Raji (cell line): ENCODE measurements around the gene DIP2C.

ENCODE experiments used
- POLR2A ChIP-seq: IDR thresholded peaks from 2 replicates; pipeline ENCODE4 v1.6.1; 2011; ENCODE audit warnings: low read depth, low read length, control low read depth; ENCODE audit not compliant: insufficient read depth

Gene DIP2C

DNA sequence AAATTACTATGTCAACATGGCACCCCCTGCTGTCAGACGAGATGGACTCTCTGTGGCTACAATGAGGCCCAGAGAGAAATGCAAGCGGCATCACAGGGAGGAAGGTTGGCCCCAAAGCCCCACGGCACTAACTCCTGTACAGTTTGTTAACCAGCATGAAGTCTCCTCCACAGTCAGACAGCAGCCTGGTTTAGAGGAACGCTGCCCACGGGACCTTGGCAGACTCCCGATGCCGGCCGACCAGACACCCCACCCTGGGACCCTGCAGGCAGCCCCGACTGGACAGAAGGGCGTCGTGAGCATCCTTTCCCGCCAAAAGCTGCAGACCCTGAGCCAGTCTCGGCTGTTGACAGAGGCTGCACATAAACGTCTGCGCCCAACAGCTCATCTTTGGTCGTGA is 158.8 kb downstream of the DIP2C start:
- TF ChIP-seq POLR2A, result no peak

DNA sequence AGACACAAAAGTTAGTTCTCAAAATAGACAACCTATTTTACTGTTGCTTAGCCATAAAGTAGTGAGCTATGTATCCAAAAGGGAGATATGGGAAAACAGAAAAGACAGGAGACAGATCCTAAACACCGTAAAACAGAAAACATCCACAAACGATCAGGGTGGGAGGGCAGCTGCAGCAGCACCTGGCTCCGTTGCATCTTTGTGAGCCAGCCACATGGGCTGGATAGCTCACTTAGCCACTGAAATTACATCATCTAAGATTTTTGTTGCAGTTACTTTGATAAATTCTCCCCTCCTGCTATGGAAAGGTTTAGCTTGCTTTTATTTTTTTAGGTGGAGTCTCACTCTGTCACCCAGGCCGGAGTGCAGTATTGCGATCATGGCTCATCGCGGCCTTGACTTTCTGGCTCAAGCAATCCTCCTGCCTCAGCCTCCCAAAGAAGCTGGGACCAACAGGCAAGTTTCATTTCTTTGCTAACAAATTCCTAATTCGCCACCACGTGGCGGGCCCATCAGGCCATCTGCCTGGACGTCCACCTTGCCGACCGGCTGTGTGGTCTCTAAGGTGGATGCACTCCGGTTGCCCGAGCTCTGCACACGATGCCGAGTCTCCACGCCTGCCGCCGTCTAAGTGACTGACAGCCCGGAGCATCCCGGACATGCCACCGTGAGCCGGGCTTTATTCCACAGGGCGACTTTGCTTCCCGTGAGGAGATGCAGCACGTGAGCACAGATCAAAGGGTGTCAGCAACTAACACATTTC is 159.8 kb downstream of the DIP2C start:
- no peak for TF ChIP-seq POLR2A

DNA sequence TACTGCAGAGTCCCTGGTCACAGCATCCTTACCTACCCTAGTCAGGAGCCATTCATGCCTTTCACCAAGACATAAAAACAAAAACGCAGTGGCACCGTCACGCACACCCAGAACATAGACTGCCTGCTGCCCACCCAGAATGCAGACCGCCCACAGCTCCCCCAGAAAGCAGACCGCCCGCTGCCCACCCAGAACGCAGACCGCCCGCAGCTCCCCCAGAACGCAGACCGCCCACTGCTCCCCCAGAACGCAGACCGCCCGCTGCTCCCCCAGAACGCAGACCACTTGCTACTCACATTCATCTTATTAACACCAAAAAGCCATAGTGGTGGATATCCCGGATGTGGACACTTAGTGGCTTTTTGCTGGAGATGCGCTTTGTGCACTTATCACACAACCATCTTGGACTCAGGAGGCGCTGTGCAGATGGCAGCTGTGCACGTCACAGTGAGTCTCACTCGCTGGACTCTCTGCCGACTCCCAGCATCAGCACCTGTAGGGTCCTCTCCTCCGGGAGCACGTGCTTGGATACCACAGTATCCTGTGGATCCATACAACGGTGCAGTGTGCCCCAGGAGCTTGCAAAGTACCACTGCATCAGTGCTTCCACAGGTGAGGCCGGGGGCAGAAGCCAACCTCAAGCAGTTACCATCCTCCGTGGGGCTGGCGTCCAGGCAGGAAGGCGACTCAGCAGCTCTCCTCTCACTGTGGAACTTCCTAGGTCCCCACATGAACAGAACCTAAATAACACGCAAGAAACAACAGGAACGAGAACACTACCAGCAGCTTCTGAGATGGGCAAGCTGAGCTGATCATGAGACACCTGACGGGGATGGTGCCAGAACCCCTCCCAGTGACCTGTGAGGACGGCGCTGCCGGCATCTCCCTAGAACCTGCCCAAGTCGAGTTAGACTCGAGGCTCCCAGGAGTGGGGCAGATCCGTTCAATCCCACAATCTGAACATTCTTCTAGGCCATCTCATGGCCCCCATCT is 161.0 kb downstream of the DIP2C start:
- no peak for TF ChIP-seq POLR2A

DNA sequence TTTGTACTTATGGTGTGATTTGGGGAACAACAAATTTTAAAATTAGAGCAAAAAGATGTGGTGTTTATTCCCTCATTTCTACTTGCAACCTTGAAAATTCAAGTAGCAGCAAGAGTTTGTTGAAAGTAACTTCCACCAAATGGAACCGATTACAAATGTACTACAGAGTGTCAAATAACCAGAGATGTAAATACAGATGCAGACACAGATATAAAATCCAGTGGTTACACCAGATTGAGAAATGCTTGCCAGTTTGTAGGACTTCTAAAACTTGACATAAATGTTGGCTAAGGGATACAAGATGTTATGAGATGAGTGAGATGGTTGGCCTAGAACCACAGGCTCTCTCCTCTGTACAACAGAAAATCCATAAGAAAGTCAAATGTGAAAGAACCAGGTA is 162.1 kb downstream of the DIP2C start:
- no peak for TF ChIP-seq POLR2A

DNA sequence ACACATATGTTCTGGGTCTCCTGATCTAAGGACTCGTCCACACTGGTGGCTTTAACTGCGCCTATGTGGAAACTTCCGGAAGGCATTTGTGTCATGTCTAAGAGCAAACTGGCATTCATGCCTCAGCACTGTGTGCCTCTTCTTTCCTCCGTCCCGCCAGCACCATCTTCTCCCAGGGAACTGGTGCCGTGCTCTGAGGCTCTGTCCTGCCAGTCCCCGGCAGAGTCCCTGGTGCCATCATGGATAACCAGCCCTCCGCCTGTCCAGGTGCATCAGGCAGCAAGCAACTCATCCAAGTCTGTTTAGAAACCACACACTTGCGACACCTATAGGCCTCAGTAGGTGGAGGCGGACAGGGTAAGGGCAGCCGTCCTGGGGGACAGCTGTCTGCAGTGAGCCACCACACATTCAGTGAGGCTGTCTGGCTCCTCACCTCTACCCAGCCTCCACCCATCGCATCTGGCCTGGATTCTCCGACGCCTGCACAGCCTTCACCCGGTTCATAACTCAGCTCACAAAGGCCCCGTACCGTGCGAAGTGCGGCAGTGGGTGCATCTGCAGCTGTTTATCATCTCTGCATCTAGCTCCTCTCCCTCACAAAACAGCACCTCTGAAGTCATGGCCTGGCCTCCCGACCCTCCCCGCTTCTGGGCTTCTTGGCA is 162.7 kb downstream of the DIP2C start:
- TF ChIP-seq POLR2A, result no peak

DNA sequence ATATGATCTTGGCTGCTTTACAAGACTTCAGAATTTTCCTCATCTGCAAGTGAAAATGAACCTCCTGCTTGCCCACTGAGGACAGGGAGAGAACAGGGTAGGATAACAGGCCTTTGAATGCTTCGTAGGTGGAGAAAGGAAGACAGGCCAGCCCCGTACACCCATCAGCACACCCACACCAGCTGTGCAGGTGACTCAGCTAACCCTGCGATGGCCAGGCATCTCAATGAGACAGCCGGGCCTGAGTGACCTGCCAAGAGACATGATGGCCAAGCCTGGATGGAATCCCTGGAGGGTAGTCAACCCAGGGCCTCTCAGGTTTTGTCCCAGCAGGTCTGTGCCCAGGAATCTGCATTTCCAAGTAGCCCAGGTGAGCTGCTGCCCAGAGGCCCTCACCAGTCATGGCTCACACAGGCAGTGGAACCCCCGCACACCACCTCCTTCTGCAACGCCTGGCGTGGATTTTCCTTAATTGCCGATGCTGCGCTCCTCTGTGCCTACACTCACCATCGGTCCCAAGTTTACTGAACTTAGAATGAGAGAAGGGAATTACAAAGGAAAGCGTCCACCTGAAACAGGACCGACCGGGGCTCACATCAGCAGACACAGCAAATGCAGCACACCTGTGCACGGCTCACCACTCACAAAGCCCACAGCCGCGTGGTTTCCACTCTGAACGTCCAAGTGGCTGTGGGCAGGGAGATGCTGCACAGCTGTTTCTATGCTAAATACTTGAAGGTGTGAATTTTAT is 163.7 kb downstream of the DIP2C start:
- no peak for TF ChIP-seq POLR2A

DNA sequence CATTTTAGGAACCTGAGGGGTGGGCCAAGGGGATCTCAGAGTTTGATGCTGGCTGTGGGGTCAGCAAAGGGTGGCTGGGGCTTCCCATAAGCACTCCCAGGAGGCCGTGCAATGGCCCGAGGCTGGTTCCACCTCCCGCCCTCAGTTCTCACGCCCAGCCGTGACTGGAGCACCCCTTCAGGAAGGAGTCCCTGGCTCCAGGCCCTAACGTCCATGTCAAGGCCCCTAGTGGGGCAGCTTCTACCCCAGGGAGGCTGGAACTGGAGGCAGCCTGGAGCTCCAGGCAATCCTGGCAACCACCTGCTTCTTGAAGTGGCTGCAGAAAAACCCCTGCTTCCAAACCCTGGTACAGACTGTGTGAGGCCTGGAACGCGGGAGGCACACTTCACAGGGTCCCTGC is 165.5 kb downstream of the DIP2C start:
- TF ChIP-seq POLR2A, result no peak

DNA sequence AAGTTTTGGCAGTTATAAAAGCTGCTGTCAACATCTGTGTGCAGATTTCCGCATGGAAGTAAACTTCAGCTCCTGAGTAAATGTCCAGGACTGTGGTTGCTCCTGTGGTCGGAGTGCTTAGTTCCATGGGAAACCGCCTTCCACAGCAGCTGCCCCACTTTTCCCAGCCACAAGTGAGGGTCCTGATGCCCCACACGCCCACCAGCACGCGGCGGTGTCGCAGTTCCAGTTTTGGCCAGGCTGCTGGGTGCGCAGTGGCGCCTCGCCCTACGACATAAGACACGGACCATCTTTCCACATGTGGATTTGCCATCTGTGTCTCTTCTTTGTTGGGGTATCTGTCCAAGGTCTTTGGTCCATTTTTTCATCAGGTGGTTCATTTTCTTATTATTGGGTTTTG is 167.1 kb downstream of the DIP2C start:
- no peak for TF ChIP-seq POLR2A

DNA sequence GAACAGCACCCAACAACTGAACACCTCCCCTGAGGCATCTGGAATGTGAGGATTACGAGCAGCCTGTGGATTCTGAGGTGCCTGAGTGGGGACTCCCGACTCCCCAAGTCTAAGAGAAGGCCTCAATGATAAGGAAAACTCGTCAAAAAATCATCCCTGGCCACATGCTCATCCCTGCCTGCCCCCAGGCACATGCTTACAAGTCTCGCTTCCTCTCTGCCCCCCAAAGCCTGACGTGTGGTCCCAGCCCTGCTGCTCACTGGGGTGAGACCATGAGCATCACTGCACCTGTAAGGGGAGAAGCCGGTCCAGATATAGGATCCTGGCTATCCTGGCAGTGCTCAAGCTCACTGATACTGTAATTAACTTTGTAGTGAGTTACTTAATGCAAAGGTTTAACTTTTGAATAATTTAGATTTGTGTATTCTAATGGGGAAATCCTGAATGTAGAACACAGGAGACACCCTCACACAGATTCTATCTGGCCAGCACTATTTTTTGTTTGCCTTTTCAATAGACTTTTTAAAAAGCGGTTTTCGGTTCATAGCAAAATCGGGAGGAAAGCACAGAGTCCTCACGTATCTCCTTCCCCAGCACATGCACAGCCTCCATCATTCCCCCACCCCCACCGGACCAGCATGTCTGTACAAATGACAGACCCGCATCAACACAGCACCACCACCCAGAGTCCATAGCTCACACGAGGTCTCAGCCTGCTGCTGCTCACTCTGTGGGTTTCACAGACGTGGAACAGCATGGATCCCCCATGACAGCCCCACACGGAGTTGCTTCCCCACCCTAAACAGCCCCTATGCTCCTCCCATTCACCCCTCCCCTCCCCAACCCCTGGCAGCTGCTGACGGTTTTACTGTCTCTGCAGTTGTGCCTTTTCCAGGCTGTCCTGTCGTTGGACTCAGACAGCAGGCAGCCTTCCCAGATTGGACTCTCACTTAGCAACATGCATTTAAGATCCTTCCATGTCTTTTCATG is 167.9 kb downstream of the DIP2C start:
- TF ChIP-seq POLR2A, result no peak

DNA sequence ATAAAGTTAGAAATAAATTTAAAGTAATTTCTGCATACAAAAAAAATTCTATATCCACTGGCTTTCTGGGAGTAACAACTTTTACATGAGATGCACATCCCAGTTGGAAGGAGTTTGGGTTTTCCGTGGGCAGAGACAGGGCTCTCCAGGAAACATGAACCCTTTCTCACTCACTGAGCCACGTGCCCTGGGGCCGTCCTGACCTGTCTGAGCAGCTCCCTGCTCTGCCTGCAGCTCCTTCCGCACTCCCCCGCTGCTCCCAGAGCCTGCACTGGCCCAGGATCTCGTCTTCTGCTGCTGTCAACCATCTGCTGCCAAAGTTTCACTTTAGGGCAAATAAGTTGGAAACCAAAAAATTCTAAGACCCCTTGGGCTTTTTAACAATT is 169.1 kb downstream of the DIP2C start:
- TF ChIP-seq POLR2A, result no peak

DNA sequence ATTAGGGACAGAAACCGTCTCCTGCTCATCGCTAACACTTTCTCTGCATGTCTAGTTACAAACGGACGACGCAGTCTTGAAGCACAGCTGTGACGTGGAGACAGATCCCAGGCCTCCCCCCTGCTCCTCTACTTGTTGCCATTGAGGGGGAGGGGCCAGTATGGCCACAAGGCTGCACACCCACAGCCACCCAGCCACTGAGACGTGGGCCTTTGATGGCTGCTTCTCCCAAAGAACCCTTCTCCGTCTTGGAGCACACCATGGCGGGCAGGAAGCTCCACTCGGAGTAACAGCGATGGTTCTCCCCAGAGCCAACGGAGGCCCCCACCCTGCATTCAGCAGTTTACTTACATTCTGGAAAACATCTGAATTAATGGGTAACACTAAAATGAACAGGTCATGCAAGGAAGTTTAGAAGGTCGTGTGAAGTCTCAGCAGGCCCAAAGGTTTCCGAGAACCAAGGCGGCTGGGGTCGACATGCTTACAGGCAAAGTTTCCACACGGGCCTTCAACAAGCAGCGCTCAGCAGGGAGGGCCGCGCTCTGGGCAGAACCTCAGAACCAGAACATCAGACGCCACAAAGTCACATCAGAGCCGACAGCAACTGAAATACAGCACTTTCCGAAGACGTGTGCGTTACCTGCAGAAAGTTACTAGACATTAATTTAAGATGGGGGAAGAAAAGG is 169.6 kb downstream of the DIP2C start:
- TF ChIP-seq POLR2A, result no peak

DNA sequence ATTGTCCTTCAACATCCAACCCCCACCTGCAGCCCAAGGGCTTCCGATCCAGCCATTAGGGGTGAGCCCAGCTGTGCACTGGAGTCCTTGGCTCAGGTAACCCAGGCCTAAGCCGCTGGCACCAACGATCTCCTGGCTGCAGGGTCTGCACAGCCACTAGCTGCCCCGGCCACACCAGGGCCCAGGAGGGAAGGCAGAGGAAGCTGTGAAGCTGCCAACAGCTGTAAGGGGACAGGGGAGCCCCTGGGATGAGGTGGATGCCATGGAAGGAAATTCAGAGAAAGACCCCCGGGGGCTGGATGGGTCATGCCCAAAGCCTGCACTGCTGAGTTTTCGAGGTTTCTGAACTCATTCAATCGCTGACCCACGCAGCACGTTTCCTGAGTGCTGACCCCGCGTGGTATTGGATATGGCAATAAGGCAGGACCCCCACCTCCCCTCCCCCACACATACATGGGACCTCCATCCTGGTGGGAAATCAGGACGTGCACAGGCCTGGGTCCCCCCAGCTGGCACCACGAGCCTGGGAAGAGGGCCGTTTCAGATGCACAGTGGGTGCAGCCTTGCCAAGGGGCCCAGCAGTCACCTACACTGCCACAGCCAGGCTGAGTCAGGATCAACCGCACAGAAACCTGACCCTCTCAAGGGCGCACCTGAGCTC is 170.3 kb downstream of the DIP2C start:
- TF ChIP-seq POLR2A, result no peak
